Heart left ventricle (tissue), 16 donors: ENCODE results near the gene MT2A. TPM values are rescaled to one million over a fixed set of nuclear protein-coding genes. Genes with fewer than 3 reads are reported as not detected.

Source experiments
- ATAC-seq, 4 donors: fragments of 200-7000 bp; cut with Tn5 transposase; one replicate each; pipeline ENCODE4 v1.9.1; 2020 to 2022; ENCODE audit warnings: moderate library complexity in 4 of 4, mild to moderate bottlenecking in 3 of 4, moderate number of reproducible peaks in 1 of 4
- DNase-seq, 5 donors: peaks; one replicate each; pipeline ENCODE4 v3.0.0-alpha.2; 2020
- H3K27ac ChIP-seq, 12 donors: fragments of 200-600 bp; sonication (generic) in 4 of 12; one replicate each; pipeline versions ENCODE4 v1.5.0 to v1.8.0; 2016 to 2022; ENCODE audit warnings: mild to moderate bottlenecking in 2 of 12
- H3K27me3 ChIP-seq, 9 donors: fragments of 200-600 bp; sonication (generic) in 2 of 9; one replicate each; pipeline versions ENCODE4 v1.5.1 to v1.8.0; 2016 to 2022; ENCODE audit warnings: mild to moderate bottlenecking in 3 of 9
- H3K36me3 ChIP-seq, 9 donors: fragments of 200-600 bp; sonication (generic) in 2 of 9; one replicate each; pipeline versions ENCODE4 v1.5.0 to v1.8.0; 2018 to 2022; ENCODE audit warnings: mild to moderate bottlenecking in 2 of 9
- H3K4me1 ChIP-seq, 12 donors: fragments of 200-600 bp; sonication (generic) in 4 of 12; one replicate each; pipeline versions ENCODE4 v1.5.0 to v1.8.0; 2016 to 2022; ENCODE audit warnings: mild to moderate bottlenecking in 3 of 12
- H3K4me3 ChIP-seq, 12 donors: fragments of 200-600 bp; sonication (generic) in 4 of 12; one replicate each; pipeline versions ENCODE4 v1.5.0 to v1.8.0; 2017 to 2022; ENCODE audit warnings: mild to moderate bottlenecking in 9 of 12, moderate library complexity in 4 of 12
- H3K9me3 ChIP-seq, 12 donors: fragments of 200-600 bp; sonication (generic) in 4 of 12; one replicate each; pipeline versions ENCODE4 v1.5.0 to v1.8.0; 2016 to 2022; ENCODE audit warnings: mild to moderate bottlenecking in 1 of 12
- POLR2A ChIP-seq, 2 donors: fragments of 450-650 bp; IDR thresholded peaks; one replicate each; pipeline ENCODE4 v1.6.1; 2017; ENCODE audit warnings: antibody characterized with exemption in 2 of 2, mild to moderate bottlenecking in 2 of 2, moderate library complexity in 2 of 2
- WGBS, 4 donors: extraction: QIAGEN DNeasy Blood & Tissue Kit in 2 of 4; methylation state at CpG; one replicate each; pipeline versions ENCODE4 v1.1.5 to v1.1.7; 2013 to 2018; 5-methylcytosine and 5-hydroxymethylcytosine counted together
- intact Hi-C, 10 donors: fragments of 100-400 bp; cut with DNase I; formaldehyde crosslinking; loops; one replicate each; pipeline versions ENCODE4 v1.11.1 to v1.14.2; 2022
- polyA plus RNA-seq, 2 donors: library from polyadenylated mRNA; stranded (reverse); fragments of 200-250 nt; gene quantifications; one replicate each; pipeline ENCODE4 v1.2.3, GENCODE V29; 2013
- total RNA-seq, 9 donors: library from RNA; depleted of rRNA in 2 of 9; stranded (reverse); fragments of >200 nt in 2 of 9; fragmentation: NEBNext Ultra II Directional in 3 of 9; extraction: Animal tissue kit (Norgen Biotek cat#: 25700) in 3 of 9; gene quantifications; one replicate each; pipeline versions ENCODE4 v1.1.0 to v1.2.4, GENCODE V29; 2016 to 2023
- TF ChIP-seq, protein P1 (sequence below), 12 donors: fragments of 200-600 bp; sonication (generic) in 4 of 12; IDR thresholded peaks; one replicate each; pipeline versions ENCODE4 v1.5.0 to v1.8.0; 2018 to 2022; ENCODE audit warnings: antibody characterized with exemption in 12 of 12, mild to moderate bottlenecking in 5 of 12
- donor health status: ischemic (EF 13 %, LVEDD 7.1; RV severe dilation, severe dysfunction).
- donor health status: healthy with polysubstance abuse.
- donor health status: DM: no; HTN: yes; CAD: no.
- donor health status: DM: no; HTN: no; CAD: no.
- donor health status: ischemic (EF 25% LVEDD 6.9; RV normal size, moderate dysfunction).
- donor health status: ischemic (EF 25% LVEDD 5.7; RV mildly dilated, moderate dysfunction).
- donor health status: healthy.
- donor health status: DM: yes; HTN: yes; CAD: no.
- donor health status: ischemic (EF 35%, LVEDD 5.7; RV mildly dilated, moderate dysfunction).
- donor health status: nonischemic (EF 11% LVEDD 7.7; RV severe dilation, severe dysfunction).
- donor health status: DM: yes; HTN: yes; CAD: no.
- donor health status: PGD.
- donor health status: ischemic (EF 29% LVEDD 5.4; RV normal size, mild dysfunction).
- donor health status: nonischemic (EF 23%, LVEDD 6.1; RV moderate dilation, normal function).

Gene MT2A
- total and polyA plus RNA-seq, 11 donors, result 44.3 to 318 (median 125) TPM

DNA sequence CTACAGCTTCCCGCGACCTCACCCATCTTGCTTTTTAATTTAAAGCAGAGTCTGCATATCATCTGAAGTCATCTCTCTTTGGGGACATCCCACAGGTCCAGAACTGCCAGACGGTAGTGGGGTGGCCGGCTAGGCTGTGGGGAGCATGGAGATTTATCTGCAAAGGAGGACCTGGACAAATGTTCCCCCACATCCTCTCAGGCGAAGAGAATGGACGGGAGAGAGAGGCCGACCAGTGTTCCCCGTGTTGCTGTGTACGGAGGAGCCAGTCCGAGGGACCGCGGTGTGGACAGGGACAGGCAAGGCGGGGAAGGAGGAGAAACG is 23.4 kb downstream of the MT2A start:
- Histone ChIP-seq H3K4me1 (peaks cover 0 to 36% (median 11%) of the 10 kb centered on the region in 12 donors), H3K9me3 (no peaks in the 10 kb centered on the region), H3K27me3 (peaks cover 0 to 50% (median 19%) of the 10 kb centered on the region in 9 donors), H3K36me3 (no peaks in the 10 kb centered on the region), H3K4me3 (peak overlapping the region; percentile 28 to 75 (median 58)), H3K27ac (peak overlapping the region; percentile 25 to 81 (median 72))
- DNase-seq (no peak), ATAC-seq (peak in 1 of 4 donors; percentile 41)
- WGBS, 4 donors, result 23 to 30% (median 25%) methylated on average over 14 of the region's 14 CpGs
- intact Hi-C loops, result loop anchor here in 2 of 10 donors (1.0 to 2.0 kb wide), 2 partner anchors 25 to 51 kb away; partner anchors contain the start of gene MT1X (in 1 of the 2)
- no peak for TF ChIP-seq POLR2A (IDR thresholded peaks at IDR 0.05)
- TF ChIP-seq, protein P1, sequence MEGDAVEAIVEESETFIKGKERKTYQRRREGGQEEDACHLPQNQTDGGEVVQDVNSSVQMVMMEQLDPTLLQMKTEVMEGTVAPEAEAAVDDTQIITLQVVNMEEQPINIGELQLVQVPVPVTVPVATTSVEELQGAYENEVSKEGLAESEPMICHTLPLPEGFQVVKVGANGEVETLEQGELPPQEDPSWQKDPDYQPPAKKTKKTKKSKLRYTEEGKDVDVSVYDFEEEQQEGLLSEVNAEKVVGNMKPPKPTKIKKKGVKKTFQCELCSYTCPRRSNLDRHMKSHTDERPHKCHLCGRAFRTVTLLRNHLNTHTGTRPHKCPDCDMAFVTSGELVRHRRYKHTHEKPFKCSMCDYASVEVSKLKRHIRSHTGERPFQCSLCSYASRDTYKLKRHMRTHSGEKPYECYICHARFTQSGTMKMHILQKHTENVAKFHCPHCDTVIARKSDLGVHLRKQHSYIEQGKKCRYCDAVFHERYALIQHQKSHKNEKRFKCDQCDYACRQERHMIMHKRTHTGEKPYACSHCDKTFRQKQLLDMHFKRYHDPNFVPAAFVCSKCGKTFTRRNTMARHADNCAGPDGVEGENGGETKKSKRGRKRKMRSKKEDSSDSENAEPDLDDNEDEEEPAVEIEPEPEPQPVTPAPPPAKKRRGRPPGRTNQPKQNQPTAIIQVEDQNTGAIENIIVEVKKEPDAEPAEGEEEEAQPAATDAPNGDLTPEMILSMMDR (IDR thresholded peaks at IDR 0.05), result no peak

DNA sequence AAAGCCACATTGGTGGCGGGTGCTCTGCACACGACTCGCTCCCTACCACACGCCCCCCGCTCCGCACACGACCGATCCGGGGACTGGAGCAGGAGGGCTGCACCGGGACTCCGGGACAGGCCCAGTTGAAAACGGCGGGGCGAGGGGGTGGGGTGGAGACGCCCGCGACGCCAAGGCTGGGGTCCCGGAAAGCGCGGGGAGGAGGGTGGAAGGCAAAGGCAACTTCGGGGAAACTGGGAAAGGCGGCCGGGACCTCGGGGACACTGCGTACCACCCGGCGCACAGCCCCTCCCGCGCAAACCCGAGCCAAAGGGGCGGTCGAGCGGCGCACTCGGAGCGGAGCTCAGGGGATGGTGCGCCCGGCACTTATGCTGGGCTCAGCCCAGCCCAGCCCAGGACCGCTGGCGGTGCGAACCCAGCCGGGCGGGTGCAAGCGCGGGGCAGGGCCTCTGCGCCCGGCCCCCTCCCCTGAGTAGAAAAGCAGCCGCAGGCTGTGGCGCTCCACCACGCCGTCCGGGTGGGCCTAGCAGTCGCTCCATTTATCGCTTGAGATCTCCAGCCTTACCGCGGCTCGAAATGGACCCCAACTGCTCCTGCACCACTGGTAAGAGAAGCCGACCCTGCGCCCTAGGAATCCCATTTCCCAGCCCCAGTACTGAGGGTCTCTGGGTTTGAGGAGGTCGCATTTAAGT is 23.9 kb downstream of the MT2A start, which contains the start of gene MT1M:
MT1M (plus strand) TSS at position 504 of the 692 bp plus-strand sequence; CDS start at position 577, 73 bp downstream.
- ATAC-seq, result peak; percentile 68 to 85 (median 79)
- H3K27ac ChIP-seq, result peak within 1 kb of the TSS; percentile 25 to 81 (median 72)
- 1% methylated on average over 36 to 61 of the region's 61 CpGs for WGBS, 4 donors
- H3K9me3 ChIP-seq, result no peaks in the 10 kb centered on the region
- H3K4me1 ChIP-seq, result peaks cover 0 to 31% (median 8%) of the 10 kb centered on the region in 12 donors
- H3K36me3 ChIP-seq, result no peaks in the 10 kb centered on the region
- peak; percentile 44 to 79 (median 72) for DNase-seq
- TF ChIP-seq, protein P1 (IDR thresholded peaks at IDR 0.05), result no peak
- TF ChIP-seq POLR2A (IDR thresholded peaks at IDR 0.05), result peak in 1 of 2 donors; percentile 51
- H3K27me3 ChIP-seq, result peaks cover 0 to 55% (median 19%) of the 10 kb centered on the region in 9 donors
- H3K4me3 ChIP-seq, result peak within 1 kb of the TSS; percentile 28 to 75 (median 58)
- intact Hi-C loops, result loop anchor here in 2 of 10 donors (1.0 to 2.0 kb wide), 2 partner anchors 26 to 50 kb away; partner anchors contain the start of gene MT1X (in 1 of the 2)

DNA sequence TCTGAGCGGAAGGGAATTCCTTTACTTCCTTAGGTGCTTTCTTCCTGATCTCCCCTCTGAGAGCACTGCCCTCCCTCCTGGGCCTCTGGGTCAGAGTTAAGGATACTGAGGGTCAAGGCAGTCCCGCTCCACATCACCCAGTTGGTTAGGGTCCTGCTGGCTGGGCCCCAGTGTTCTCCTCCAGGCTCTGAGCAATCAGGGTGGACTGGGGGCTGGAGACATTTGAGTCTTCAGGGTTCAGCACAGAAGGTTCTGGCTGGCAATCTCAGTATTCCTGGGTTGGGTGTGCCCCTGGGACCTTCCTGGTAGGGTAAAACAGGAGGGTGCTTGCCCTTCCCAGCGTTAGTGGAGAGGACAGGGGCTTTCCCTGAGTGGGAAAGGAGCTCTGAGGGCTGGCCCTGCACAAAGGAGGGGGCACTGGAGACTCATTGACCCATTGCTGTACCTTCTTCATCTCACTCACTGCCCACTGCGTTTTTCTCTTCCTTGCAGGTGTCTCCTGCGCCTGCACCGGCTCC is 24.5 kb downstream of the MT2A start:
- 39 to 75% (median 61%) methylated on average over 5 to 6 of the region's 6 CpGs for WGBS, 4 donors
- ATAC-seq (no peak), DNase-seq (no peak)
- TF ChIP-seq, protein P1 (IDR thresholded peaks at IDR 0.05), result no peak
- no peak for TF ChIP-seq POLR2A (IDR thresholded peaks at IDR 0.05)
- Histone ChIP-seq H3K4me1 (peaks cover 0 to 31% (median 9%) of the 10 kb centered on the region in 12 donors), H3K9me3 (no peaks in the 10 kb centered on the region), H3K4me3 (peak overlapping the region; percentile 28 to 75 (median 58)), H3K27me3 (peaks cover 0 to 59% (median 19%) of the 10 kb centered on the region in 9 donors), H3K36me3 (no peaks in the 10 kb centered on the region), H3K27ac (peak overlapping the region in 11 of 12 donors; percentile 25 to 81 (median 75))
- intact Hi-C loops, result loop anchor here in 2 of 10 donors (1.0 to 2.0 kb wide), 2 partner anchors 26 to 49 kb away; partner anchors contain the start of gene MT1X (in 1 of the 2)

DNA sequence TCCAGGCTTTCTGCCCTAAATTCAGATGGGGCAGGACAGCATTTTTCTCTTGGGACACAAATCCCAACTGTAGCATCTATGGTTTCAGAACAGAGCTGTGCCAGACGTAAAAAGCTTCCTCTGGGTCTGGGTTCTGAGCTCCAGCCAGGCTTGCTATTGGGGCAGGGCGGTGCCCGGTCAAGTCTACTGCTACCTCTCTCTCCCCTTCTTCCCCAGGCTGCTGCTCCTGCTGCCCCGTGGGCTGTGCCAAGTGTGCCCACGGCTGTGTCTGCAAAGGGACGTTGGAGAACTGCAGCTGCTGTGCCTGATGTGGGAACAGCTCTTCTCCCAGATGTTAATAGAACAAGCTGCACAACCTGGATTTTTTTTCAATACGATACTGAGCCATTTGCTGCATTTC is 25.2 kb downstream of the MT2A start:
- peak overlapping the region in 8 of 12 donors; percentile 46 to 75 (median 60) for H3K4me3 ChIP-seq

More for the DNA sequence above, 25.2 kb downstream of the MT2A start:
- peak overlapping the region in 1 of 12 donors; percentile 68 for H3K27ac ChIP-seq
- H3K27me3 ChIP-seq, result peaks cover 0 to 66% (median 22%) of the 10 kb centered on the region in 9 donors
- ATAC-seq, result no peak
- intact Hi-C loops, result loop anchor here in 1 of 10 donors (2.0 kb wide), 1 partner anchor 27 kb away; no protein-coding TSS in a partner anchor
- no peak for DNase-seq
- no peaks in the 10 kb centered on the region for H3K36me3 ChIP-seq
- TF ChIP-seq POLR2A (IDR thresholded peaks at IDR 0.05), result no peak
- TF ChIP-seq, protein P1 (IDR thresholded peaks at IDR 0.05), result no peak
- WGBS, 4 donors, result 57 to 83% (median 76%) methylated on average over 7 of the region's 7 CpGs
- H3K9me3 ChIP-seq, result no peaks in the 10 kb centered on the region
- peaks cover 0 to 37% (median 12%) of the 10 kb centered on the region in 12 donors for H3K4me1 ChIP-seq
